OCI-LY1 (cell line): ENCODE results near the gene GAB4.

ENCODE experiments used
- CTCF ChIP-seq: fragments of 200-600 bp; sonication (generic), shearing (Covaris generic); IDR thresholded peaks from 2 replicates; pipeline ENCODE4 v1.5.1; 2017; ENCODE audit warnings: mild to moderate bottlenecking, antibody characterized with exemption, low read length, moderate library complexity, mixed read lengths
- EZH2 ChIP-seq: fragments of 200-600 bp; sonication (generic), shearing (Covaris generic); IDR thresholded peaks from 2 replicates; pipeline ENCODE4 v1.8.0; 2017; ENCODE audit warnings: borderline replicate concordance, mixed run types, mild to moderate bottlenecking, antibody characterized with exemption, low read length, moderate library complexity, mixed read lengths

- TF ChIP-seq EZH2 (no peak), CTCF (no peak)
Observed at GRCh38 chr22:16961477-16962186, 46.4 kb downstream of the GAB4 start.
